Stimulated activated CD4-positive, alpha-beta T cell treated with anti-CD3 and anti-CD28 coated beads, Interleukin-1b, Interleukin-23, amount 100 ng/mL, for 4 hours (primary cell): Measurements from ENCODE around the gene RNU7-1.

Experiments
- DNase-seq, 2 donors: peaks; one replicate each; pipeline ENCODE4 v3.0.0-alpha.2; 2020; ENCODE audit warnings: low read depth in 2 of 2

Gene RNU7-1

GRCh38 chr12:6917491-6918231 lies 26.0 kb upstream of the RNU7-1 start:
- no peak for DNase-seq

GRCh38 chr12:6919588-6919987 lies 24.0 kb upstream of the RNU7-1 start:
- DNase-seq: no peak

- no peak for DNase-seq
These were observed 22.1 kb upstream of the RNU7-1 start for GRCh38 chr12:6921539-6921938.

DNA sequence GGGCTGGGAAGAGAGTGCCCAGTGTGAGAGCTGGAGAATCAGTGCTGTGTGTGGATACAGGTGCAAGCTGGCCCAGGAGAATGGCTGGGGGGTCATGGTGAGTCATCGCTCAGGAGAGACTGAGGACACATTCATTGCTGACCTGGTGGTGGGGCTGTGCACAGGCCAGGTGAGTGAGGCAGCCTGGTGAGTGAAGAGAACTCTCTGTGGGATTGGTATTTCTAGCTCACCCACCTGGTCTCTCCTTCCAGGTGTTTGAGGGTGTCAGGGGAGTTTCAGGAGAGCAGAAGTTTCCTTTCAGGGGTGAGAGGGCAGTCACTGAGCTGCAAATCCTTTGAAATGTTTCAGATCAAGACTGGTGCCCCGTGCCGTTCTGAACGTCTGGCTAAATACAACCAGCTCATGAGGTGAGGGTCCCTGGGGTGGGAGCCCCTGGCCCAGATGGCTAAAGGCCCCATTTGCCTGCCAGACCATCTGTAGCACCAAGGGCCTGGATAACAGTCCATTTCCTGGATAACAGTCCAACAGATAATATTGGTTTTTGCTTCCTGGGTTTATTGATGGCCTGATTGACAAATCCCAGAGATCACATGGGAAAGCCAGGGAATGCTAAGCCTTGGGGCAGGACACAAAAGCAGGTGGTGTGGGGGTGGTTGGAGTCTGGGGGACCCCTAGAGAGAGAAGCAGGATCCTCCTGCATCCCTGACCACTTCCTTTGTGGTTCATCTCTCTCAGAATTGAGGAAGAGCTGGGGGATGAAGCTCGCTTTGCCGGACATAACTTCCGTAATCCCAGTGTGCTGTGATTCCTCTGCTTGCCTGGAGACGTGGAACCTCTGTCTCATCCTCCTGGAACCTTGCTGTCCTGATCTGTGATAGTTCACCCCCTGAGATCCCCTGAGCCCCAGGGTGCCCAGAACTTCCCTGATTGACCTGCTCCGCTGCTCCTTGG lies 21.3 kb upstream of the RNU7-1 start:
- DNase-seq: no peak

GRCh38 chr12:6923003-6923732 lies 20.4 kb upstream of the RNU7-1 start:
- no peak for DNase-seq

GRCh38 chr12:6923851-6924250 lies 19.8 kb upstream of the RNU7-1 start:
- DNase-seq: no peak

DNA sequence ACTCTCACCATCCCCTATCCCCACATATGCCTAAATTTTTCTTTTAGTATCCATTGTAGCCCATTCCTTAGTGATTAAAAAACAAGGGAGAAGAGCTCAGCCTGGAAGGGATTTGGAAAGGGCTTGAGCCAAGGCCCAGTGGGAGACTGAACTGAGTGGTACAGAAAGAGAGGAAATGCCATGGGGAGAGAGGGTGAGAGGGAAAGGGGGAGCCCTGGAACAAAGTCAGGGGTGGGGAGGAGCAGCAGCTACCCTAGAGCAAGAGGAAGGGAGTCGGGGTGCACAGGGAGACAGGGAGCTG lies 18.4 kb upstream of the RNU7-1 start:
- no peak for DNase-seq

DNA sequence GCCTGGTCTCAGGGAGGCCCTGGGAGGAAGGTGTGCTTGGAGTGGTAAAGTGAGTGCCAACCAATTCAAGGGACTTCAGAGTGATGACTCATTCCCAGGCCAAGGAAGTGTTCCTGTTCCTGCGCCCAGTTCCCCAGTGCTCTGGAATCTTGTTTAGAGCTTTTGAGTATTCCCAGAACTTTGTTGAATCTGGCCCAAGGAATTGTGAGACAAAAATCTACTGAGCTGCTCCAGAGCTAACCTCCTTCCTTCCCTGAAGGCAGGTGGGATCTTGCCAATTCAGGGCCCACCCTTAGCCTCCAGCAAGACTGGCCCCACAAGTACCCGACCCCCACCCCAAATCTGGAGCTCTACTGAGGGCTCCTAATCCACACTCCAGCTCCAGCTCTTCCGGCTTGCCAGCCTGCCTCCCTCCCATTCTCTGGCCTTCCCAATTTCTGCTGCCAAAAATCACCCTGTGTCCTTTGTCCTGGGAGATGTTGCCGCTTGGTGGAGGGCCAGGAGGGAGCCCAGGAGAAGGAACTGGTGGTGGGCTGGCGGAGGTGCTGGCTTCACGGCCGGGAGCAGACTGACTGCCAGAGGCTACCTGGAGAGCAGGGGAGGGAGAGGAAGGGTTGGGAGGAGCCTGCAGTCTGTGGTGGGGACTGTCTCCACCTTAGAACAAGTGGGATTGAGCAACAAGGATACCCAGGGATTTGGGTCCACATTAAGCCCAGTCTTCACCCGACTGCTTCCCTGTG lies 17.9 kb upstream of the RNU7-1 start:
- no peak for DNase-seq

DNA sequence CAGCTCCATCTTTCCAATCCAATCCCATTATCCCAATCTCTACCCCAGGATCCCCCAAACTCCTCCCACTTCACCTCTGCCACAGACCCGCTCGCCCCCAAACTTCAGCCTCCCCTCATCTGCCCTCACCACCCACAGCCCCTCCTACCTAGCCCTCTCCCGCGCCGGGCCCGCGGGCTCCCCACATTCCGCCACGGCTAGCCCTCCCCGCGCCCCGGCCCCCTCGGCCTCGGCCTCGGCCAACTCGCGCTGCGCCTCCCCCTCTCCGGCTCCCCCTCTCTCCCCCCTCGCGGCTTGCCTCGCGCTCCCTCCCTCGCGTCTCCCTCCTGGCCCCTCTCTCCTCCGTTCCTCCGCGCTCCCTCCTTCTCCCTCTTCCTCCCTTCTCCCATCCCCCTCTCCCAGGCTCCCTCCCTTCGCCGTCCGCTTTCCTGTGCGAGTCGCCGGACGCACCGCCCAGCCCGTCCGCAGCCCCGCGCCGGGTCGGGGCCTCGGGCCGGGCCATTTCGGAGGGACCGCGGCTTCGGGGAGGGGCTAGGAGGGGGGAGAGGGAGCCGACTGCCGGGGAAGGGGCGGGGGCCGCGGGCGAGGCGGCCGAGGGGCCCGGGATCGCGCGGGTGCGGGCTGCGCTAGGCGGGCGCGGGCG lies 16.1 kb upstream of the RNU7-1 start, which contains the start of gene ATN1:
Gene ATN1, plus strand, starts transcription at position 581 of the 643 bp plus-strand sequence. CDS start 6,043 bp downstream, outside the sequence.
- peak in 1 of 2 donors; percentile 50 for DNase-seq

DNA sequence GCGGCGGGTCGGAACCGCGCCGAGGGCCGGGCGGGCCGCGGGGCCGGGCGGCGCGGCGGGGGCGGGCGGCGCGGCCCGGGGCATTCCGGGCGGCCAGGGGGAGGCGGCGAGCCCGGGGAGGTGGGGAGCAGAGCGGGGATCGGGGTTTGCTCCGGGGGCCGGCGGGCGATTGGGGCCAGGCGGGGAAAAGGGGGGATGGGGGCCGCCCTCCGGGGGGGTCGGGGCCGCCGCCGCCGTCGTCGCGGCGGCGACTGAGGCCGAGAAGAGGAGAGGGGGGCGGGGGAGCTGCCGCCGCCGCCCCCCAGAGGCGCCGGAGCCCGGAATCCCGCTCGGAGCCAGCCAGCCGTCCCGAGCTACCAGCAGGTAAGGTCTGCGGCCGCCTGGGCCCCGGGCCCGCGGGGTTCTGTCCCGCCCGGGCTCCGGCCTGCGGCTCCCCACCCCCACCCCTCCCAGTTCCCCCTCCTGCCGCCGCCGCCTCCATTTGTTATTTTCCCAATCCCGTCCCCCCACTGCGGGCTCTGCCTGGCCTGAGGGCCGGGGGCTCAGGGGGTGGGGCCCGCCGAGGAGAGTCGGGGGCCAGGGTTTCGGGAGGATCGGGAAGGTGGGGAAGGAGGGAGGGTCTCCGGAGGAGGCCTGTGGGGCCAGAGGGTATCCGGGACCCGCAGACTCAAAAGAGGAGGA lies 15.5 kb upstream of the RNU7-1 start:
- DNase-seq: no peak

DNA sequence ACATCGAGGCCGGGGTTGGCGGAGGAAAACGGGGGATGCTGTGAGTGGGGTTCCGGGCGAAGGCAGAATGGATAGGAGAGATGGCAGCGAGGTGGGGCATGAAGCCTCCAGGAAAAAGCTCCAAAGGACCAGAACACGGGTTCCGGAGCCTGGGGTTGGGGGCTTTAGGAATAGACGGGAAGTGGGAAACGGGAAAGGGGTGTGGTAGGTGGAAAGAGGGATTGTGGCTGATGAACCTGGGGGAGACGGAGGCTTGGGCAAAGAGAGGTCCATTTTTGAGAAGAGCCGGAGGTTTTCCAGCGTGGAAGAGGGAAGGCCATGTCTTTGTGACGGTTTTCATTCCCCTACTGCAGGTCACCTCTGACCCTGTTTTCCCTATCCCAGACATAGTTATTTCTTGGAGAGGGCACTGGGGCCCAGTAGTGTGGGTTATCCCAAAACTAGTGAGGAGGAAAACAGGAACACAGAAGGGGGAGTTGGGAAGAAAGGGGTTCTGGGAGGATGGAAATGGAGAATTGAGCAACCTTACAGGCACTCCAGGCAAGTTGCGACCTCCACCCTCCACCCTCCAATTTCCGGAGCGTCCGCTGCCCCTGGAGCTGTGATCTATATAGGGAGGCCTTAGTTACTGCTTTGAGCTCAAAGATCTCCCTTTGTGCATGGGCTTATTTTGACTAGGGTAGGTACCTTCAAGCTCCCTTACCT lies 14.8 kb upstream of the RNU7-1 start:
- DNase-seq: no peak

DNA sequence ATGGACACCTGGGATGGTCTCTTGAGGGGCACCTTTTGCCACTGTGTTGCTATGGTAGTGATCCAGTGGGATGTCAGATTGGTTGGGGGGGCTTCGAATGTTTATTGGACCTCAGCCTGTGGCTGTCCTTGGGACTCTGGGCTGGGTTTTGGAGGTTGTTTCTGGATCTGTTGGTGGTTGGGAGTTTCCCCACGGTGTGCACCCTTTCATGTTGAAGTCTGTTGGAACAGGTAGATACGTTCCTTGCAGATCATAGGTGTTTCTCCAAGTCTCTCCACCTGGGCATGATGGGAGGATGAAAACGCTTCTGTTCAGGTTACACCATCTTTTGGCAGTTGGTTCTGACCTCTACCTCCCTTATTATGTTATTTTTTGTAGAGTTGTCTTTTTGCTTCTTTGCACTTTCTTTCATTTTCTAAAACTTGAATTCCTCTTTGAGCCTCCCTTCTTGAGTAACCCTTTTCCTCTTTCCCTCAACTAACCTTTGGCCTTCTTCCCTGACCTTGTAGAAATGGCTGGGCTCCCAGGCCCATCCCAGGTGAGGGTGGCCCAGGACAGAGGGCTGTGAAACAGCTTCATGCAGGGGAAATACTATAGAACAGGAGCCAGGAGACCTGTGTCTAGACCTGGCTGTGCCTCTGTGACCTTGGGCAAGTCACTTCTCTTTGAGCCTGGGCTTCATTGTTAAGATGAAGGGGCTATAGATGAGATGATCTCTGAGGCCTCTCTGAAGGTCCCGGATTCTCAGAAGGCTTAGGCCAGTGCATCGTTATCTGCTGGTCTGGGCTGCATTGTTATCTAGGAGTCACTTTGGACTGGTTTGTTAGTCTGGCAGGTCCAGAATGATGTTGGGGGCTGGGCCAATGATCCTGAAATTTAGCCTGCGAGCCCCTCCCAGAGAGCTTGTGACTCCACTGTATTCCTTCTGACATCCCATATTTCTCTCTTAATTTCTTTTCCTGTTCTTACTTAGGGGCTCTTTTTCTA lies 13.9 kb upstream of the RNU7-1 start:
- DNase-seq: no peak

GRCh38 chr12:6932766-6933165 lies 10.8 kb upstream of the RNU7-1 start:
- DNase-seq: no peak

- DNase-seq: no peak
These were observed 9.5 kb upstream of the RNU7-1 start for GRCh38 chr12:6934110-6934509.

DNA sequence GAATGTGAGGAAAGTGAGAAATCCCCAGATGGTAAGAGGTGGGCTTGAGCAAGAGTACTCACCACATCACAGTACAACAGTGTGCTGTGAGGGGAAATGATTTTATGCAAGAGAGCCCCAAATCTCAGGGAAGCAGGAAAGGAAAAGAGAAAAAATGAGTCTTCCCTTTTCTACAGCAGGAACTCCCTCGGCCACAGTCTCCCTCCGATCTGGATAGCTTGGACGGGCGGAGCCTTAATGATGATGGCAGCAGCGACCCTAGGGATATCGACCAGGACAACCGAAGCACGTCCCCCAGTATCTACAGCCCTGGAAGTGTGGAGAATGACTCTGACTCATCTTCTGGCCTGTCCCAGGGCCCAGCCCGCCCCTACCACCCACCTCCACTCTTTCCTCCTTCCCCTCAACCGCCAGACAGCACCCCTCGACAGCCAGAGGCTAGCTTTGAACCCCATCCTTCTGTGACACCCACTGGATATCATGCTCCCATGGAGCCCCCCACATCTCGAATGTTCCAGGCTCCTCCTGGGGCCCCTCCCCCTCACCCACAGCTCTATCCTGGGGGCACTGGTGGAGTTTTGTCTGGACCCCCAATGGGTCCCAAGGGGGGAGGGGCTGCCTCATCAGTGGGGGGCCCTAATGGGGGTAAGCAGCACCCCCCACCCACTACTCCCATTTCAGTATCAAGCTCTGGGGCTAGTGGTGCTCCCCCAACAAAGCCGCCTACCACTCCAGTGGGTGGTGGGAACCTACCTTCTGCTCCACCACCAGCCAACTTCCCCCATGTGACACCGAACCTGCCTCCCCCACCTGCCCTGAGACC lies 8.0 kb upstream of the RNU7-1 start:
- DNase-seq: no peak

- no peak for DNase-seq
These were observed 7.4 kb upstream of the RNU7-1 start for GRCh38 chr12:6936194-6936635.

DNA sequence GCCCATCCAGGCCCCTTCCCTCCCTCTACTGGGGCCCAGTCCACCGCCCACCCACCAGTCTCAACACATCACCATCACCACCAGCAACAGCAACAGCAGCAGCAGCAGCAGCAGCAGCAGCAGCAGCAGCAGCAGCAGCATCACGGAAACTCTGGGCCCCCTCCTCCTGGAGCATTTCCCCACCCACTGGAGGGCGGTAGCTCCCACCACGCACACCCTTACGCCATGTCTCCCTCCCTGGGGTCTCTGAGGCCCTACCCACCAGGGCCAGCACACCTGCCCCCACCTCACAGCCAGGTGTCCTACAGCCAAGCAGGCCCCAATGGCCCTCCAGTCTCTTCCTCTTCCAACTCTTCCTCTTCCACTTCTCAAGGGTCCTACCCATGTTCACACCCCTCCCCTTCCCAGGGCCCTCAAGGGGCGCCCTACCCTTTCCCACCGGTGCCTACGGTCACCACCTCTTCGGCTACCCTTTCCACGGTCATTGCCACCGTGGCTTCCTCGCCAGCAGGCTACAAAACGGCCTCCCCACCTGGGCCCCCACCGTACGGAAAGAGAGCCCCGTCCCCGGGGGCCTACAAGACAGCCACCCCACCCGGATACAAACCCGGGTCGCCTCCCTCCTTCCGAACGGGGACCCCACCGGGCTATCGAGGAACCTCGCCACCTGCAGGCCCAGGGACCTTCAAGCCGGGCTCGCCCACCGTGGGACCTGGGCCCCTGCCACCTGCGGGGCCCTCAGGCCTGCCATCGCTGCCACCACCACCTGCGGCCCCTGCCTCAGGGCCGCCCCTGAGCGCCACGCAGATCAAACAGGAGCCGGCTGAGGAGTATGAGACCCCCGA lies 6.8 kb upstream of the RNU7-1 start:
- peak; percentile 56 to 63 for DNase-seq
